GM19467 (cell line): ENCODE measurements around the gene LTBP4.
A peak's percentile ranks its signal among the peaks of the same experiment; 100 is the strongest.

Source experiments
- ATAC-seq: cut with Tn5 transposase; IDR thresholded peaks from one replicate; pipeline ENCODE4 v1.9.1; 2021; ENCODE audit warnings: mild to moderate bottlenecking, moderate library complexity; ENCODE audit not compliant: unreplicated experiment

The LTBP4 gene

GRCh38 chr19:40662925-40663694 is 61.9 kb downstream of the LTBP4 start:
- ATAC-seq = peak; percentile 83

- no peak for ATAC-seq
Measured at GRCh38 chr19:40663695-40664692, 62.8 kb downstream of the LTBP4 start.

- no peak for ATAC-seq
Measured at GRCh38 chr19:40666803-40667438, 65.8 kb downstream of the LTBP4 start.

DNA sequence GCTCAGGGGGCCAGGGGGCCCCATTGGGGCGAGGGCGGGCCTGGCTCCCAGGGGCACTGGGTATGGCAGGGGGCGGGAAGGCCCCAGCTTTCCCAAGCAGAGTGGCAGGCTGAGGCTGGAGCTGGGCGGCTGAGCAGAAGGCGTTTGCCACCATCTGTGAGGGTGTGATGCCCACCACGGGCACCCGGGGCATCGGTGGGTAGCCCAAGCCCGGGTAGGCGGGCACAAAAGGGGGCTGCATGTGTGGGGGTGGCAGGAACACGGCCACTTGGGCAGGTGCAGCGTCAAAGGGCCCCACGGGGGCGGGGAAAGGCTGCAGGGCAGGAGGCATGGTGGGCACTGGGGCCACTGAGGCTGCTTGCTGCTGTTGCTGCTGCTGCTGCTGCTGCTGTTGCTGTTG is 66.4 kb downstream of the LTBP4 start:
- no peak for ATAC-seq

DNA sequence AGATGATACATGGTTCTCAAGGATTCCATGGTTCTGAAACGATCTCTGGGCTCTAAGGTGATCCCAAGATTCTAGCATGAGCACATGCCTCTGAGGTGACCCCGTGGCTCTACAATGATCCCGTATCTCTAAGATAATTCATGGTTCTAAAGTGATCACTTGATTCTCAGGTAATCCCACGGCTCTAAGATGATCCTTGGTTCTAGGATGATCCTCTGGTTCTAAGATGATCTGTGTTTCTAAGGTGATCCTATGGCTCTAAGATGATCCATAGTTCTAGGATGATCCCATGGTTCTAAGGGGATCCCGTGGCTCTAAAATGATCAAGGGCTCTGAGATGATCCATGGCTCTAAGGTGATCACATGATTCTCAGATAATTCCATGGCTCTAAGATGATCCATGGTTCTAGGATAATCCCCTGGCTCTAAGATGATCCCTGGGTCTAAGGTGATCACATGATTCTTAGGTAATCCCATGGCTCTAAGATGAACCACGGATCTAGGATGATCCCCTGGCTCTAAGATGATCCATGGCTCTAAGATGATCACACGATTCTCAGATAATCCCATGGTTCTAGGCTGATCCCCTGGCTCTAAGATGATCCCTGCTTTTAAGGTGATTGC is 67.9 kb downstream of the LTBP4 start:
- no peak for ATAC-seq

DNA sequence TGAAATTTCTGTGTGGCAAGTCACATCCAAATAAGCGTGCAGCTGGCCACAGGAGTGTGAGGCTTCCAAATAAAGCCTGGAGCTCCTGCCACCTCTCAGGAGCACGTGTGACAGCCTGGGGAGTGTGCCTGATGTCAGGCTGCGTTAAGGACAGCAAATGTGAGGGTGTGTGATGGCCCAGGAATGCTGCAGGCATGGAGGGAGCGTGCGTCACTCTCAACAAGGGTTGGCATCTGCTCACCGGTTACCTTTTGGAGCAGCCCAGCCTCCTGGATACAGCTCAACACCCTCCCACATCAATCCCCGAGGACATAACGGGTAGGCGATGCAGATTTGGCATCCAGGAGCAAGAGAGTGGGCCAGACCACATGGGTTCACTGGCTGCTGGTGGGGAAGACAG is 70.2 kb downstream of the LTBP4 start:
- no peak for ATAC-seq

GRCh38 chr19:40672038-40672437 is 70.9 kb downstream of the LTBP4 start:
- ATAC-seq = no peak

DNA sequence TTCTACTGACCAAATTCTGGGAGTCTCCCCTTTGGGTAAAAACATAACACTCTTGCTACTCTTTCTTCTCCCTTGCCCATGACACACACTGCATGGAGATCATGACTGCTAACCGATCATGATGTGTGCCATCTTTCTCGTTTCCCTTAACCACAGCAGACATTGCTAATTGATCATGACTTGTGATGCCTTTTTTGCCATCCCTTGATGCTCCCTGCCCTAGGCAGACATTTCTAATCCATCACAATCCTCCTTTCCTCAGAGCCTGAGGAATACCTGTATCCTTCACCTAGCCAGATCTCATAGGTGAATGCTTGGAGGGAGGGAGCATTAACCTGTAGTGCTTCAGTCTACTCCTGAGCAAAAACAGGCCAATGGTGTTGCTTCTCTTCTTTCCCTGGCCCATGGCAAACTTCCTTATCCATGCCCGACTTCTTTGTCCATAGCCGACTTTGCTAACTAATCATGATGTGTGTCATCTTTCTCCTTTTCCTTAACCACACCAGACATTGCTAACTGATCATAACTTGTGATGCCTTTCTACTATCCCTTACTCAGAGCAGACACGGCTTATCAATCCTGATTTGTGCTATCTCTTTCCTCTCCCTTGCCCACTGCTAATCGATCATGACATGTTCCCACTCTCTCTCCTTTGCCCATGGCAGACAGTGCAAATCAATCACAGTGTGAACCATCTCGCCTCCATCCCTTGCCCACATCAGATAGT is 71.6 kb downstream of the LTBP4 start:
- no peak for ATAC-seq

GRCh38 chr19:40673397-40673796 is 72.2 kb downstream of the LTBP4 start:
- ATAC-seq = no peak

DNA sequence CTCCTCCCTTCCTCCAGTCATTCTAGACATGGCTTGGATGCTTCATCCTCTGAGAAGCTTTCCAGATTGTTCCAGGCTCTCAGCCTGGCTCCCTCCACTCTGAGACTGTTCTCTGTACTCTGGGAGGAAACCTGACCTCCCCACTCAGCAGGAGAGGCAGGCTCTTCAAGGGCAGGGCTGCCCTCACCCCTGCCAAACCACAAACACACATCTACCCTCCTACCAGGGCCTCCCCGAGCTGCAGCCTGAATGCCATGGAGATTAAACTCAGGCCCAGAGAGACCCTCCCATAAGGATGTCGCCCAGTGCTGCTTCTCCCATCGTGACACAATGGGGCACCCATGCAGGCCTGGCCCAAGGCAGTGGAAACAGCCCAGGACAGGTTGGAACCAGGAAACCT is 73.1 kb downstream of the LTBP4 start:
- ATAC-seq = no peak

GRCh38 chr19:40677156-40677555 is 76.0 kb downstream of the LTBP4 start:
- no peak for ATAC-seq
